ENCODE measurements around the gene LIAS.
"Not testable (repeated sequence)": the region's sequence is repeated elsewhere in the genome, so short reads cannot be mapped to it uniquely, and the experiment has no call there.

LIAS gene

GRCh38 chr4:39495446-39496213 is 36.8 kb downstream of the LIAS start:
- peaks cover 6 to 15% of the 10 kb centered on the region in 2 donors for H3K36me3 ChIP-seq (ENCODE audit: control insufficient read depth in 1 of 2, insufficient read depth in 2 of 2, low read length in 2 of 2)
- no peak overlapping the region for H3K27ac ChIP-seq (ENCODE audit: low read depth, low read length)
- no peaks in the 10 kb centered on the region for H3K27me3 ChIP-seq (ENCODE audit: control insufficient read depth in 1 of 2, insufficient read depth in 2 of 2, low read length in 2 of 2)
- no peaks in the 10 kb centered on the region for H3K4me1 ChIP-seq (ENCODE audit: control insufficient read depth in 1 of 2, insufficient read depth in 2 of 2, low read length in 2 of 2)
- no peak overlapping the region for H3K4me3 ChIP-seq (ENCODE audit: low read depth in 1 of 2, low read length in 2 of 2)
- no peaks in the 10 kb centered on the region for H3K9me3 ChIP-seq (ENCODE audit: control insufficient read depth in 1 of 2, low read length in 2 of 2)
- no peak overlapping the region for H3K9ac ChIP-seq (ENCODE audit: low read depth in 1 of 2, low read length in 2 of 2)

GRCh38 chr4:39497909-39498726 is 39.3 kb downstream of the LIAS start:
- Histone ChIP-seq H3K4me1 (ENCODE audit: control insufficient read depth in 1 of 2, insufficient read depth in 2 of 2, low read length in 2 of 2) (no peaks in the 10 kb centered on the region), H3K27me3 (ENCODE audit: control insufficient read depth in 1 of 2, insufficient read depth in 2 of 2, low read length in 2 of 2) (no peaks in the 10 kb centered on the region), H3K9me3 (ENCODE audit: control insufficient read depth in 1 of 2, low read length in 2 of 2) (no peaks in the 10 kb centered on the region), H3K4me3 (ENCODE audit: low read depth in 1 of 2, low read length in 2 of 2) (no peak overlapping the region), H3K9ac (ENCODE audit: low read depth in 1 of 2, low read length in 2 of 2) (no peak overlapping the region), H3K36me3 (ENCODE audit: control insufficient read depth in 1 of 2, insufficient read depth in 2 of 2, low read length in 2 of 2) (peaks cover 14 to 33% of the 10 kb centered on the region in 2 donors), H3K27ac (ENCODE audit: low read depth, low read length) (no peak overlapping the region)

GRCh38 chr4:39498727-39499020 is 39.8 kb downstream of the LIAS start:
- H3K27me3 ChIP-seq (ENCODE audit: control insufficient read depth in 1 of 2, insufficient read depth in 2 of 2, low read length in 2 of 2): no peaks in the 10 kb centered on the region
- no peak overlapping the region for H3K27ac ChIP-seq (ENCODE audit: low read depth, low read length)
- peaks cover 19 to 38% of the 10 kb centered on the region in 2 donors for H3K36me3 ChIP-seq (ENCODE audit: control insufficient read depth in 1 of 2, insufficient read depth in 2 of 2, low read length in 2 of 2)
- no peaks in the 10 kb centered on the region for H3K9me3 ChIP-seq (ENCODE audit: control insufficient read depth in 1 of 2, low read length in 2 of 2)
- H3K4me1 ChIP-seq (ENCODE audit: control insufficient read depth in 1 of 2, insufficient read depth in 2 of 2, low read length in 2 of 2): no peaks in the 10 kb centered on the region
- no peak overlapping the region for H3K4me3 ChIP-seq (ENCODE audit: low read depth in 1 of 2, low read length in 2 of 2)
- no peak overlapping the region for H3K9ac ChIP-seq (ENCODE audit: low read depth in 1 of 2, low read length in 2 of 2)

- Histone ChIP-seq H3K27ac (ENCODE audit: low read depth, low read length) (no peak overlapping the region), H3K36me3 (ENCODE audit: control insufficient read depth in 1 of 2, insufficient read depth in 2 of 2, low read length in 2 of 2) (peaks cover 37 to 69% of the 10 kb centered on the region in 2 donors), H3K4me3 (ENCODE audit: low read depth in 1 of 2, low read length in 2 of 2) (no peak overlapping the region)
Observed at GRCh38 chr4:39502019-39502663, 43.3 kb downstream of the LIAS start.

GRCh38 chr4:39502664-39503035 is 43.8 kb downstream of the LIAS start:
- not testable (repeated sequence) for H3K4me1 ChIP-seq (ENCODE audit: control insufficient read depth in 1 of 2, insufficient read depth in 2 of 2, low read length in 2 of 2); H3K9ac ChIP-seq (ENCODE audit: low read depth in 1 of 2, low read length in 2 of 2); H3K9me3 ChIP-seq (ENCODE audit: control insufficient read depth in 1 of 2, low read length in 2 of 2); H3K27ac ChIP-seq (ENCODE audit: low read depth, low read length); H3K27me3 ChIP-seq (ENCODE audit: control insufficient read depth in 1 of 2, insufficient read depth in 2 of 2, low read length in 2 of 2); H3K4me3 ChIP-seq (ENCODE audit: low read depth in 1 of 2, low read length in 2 of 2)
- H3K36me3 ChIP-seq (ENCODE audit: control insufficient read depth in 1 of 2, insufficient read depth in 2 of 2, low read length in 2 of 2): peaks cover 37 to 74% of the 10 kb centered on the region in 2 donors

More at GRCh38 chr4:39502019-39502663, 43.3 kb downstream of the LIAS start:
- Histone ChIP-seq H3K27me3 (ENCODE audit: control insufficient read depth in 1 of 2, insufficient read depth in 2 of 2, low read length in 2 of 2) (no peaks in the 10 kb centered on the region), H3K4me1 (ENCODE audit: control insufficient read depth in 1 of 2, insufficient read depth in 2 of 2, low read length in 2 of 2) (no peaks in the 10 kb centered on the region), H3K9me3 (ENCODE audit: control insufficient read depth in 1 of 2, low read length in 2 of 2) (no peaks in the 10 kb centered on the region), H3K9ac (ENCODE audit: low read depth in 1 of 2, low read length in 2 of 2) (no peak overlapping the region)

GRCh38 chr4:39504538-39504937 is 45.7 kb downstream of the LIAS start:
- Histone ChIP-seq H3K27me3 (ENCODE audit: control insufficient read depth in 1 of 2, insufficient read depth in 2 of 2, low read length in 2 of 2) (no peaks in the 10 kb centered on the region), H3K4me3 (ENCODE audit: low read depth in 1 of 2, low read length in 2 of 2) (no peak overlapping the region), H3K27ac (ENCODE audit: low read depth, low read length) (no peak overlapping the region), H3K9ac (ENCODE audit: low read depth in 1 of 2, low read length in 2 of 2) (no peak overlapping the region), H3K36me3 (ENCODE audit: control insufficient read depth in 1 of 2, insufficient read depth in 2 of 2, low read length in 2 of 2) (peaks cover 40 to 84% of the 10 kb centered on the region in 2 donors), H3K9me3 (ENCODE audit: control insufficient read depth in 1 of 2, low read length in 2 of 2) (no peaks in the 10 kb centered on the region), H3K4me1 (ENCODE audit: control insufficient read depth in 1 of 2, insufficient read depth in 2 of 2, low read length in 2 of 2) (no peaks in the 10 kb centered on the region)

- H3K9me3 ChIP-seq (ENCODE audit: control insufficient read depth in 1 of 2, low read length in 2 of 2): no peaks in the 10 kb centered on the region
- H3K4me1 ChIP-seq (ENCODE audit: control insufficient read depth in 1 of 2, insufficient read depth in 2 of 2, low read length in 2 of 2): no peaks in the 10 kb centered on the region
- no peak overlapping the region for H3K9ac ChIP-seq (ENCODE audit: low read depth in 1 of 2, low read length in 2 of 2)
- H3K36me3 ChIP-seq (ENCODE audit: control insufficient read depth in 1 of 2, insufficient read depth in 2 of 2, low read length in 2 of 2): peaks cover 50 to 87% of the 10 kb centered on the region in 2 donors
- no peaks in the 10 kb centered on the region for H3K27me3 ChIP-seq (ENCODE audit: control insufficient read depth in 1 of 2, insufficient read depth in 2 of 2, low read length in 2 of 2)
- H3K27ac ChIP-seq (ENCODE audit: low read depth, low read length): no peak overlapping the region
- H3K4me3 ChIP-seq (ENCODE audit: low read depth in 1 of 2, low read length in 2 of 2): no peak overlapping the region
Observed at GRCh38 chr4:39505581-39505980, 46.7 kb downstream of the LIAS start.

- no peak overlapping the region for H3K27ac ChIP-seq (ENCODE audit: low read depth, low read length)
- H3K9me3 ChIP-seq (ENCODE audit: control insufficient read depth in 1 of 2, low read length in 2 of 2): no peaks in the 10 kb centered on the region
- H3K27me3 ChIP-seq (ENCODE audit: control insufficient read depth in 1 of 2, insufficient read depth in 2 of 2, low read length in 2 of 2): no peaks in the 10 kb centered on the region
- no peak overlapping the region for H3K4me3 ChIP-seq (ENCODE audit: low read depth in 1 of 2, low read length in 2 of 2)
- H3K9ac ChIP-seq (ENCODE audit: low read depth in 1 of 2, low read length in 2 of 2): no peak overlapping the region
- H3K36me3 ChIP-seq (ENCODE audit: control insufficient read depth in 1 of 2, insufficient read depth in 2 of 2, low read length in 2 of 2): peaks cover 43 to 69% of the 10 kb centered on the region in 2 donors
- H3K4me1 ChIP-seq (ENCODE audit: control insufficient read depth in 1 of 2, insufficient read depth in 2 of 2, low read length in 2 of 2): no peaks in the 10 kb centered on the region
Observed at GRCh38 chr4:39510348-39510929, 51.6 kb downstream of the LIAS start.

- H3K27ac ChIP-seq (ENCODE audit: low read depth, low read length); H3K4me3 ChIP-seq (ENCODE audit: low read depth in 1 of 2, low read length in 2 of 2); H3K9me3 ChIP-seq (ENCODE audit: control insufficient read depth in 1 of 2, low read length in 2 of 2); H3K9ac ChIP-seq (ENCODE audit: low read depth in 1 of 2, low read length in 2 of 2); H3K4me1 ChIP-seq (ENCODE audit: control insufficient read depth in 1 of 2, insufficient read depth in 2 of 2, low read length in 2 of 2); H3K27me3 ChIP-seq (ENCODE audit: control insufficient read depth in 1 of 2, insufficient read depth in 2 of 2, low read length in 2 of 2): not testable (repeated sequence)
- H3K36me3 ChIP-seq (ENCODE audit: control insufficient read depth in 1 of 2, insufficient read depth in 2 of 2, low read length in 2 of 2): peaks cover 28 to 38% of the 10 kb centered on the region in 2 donors
Observed at GRCh38 chr4:39514266-39514665, 55.4 kb downstream of the LIAS start.

Data from duodenal mucosa (tissue), 2 donors.